ENCODE data around the gene SERHL2.
"Not testable (repeated sequence)": the region's sequence is repeated elsewhere in the genome, so short reads cannot be mapped to it uniquely, and the experiment has no call there.

Gene SERHL2

GRCh38 chr22:42577141-42577540 lies 23.4 kb downstream of the SERHL2 start:
- not testable (repeated sequence) for DNase-seq

- no peak for DNase-seq
Measured at GRCh38 chr22:42577623-42578240, 24.0 kb downstream of the SERHL2 start.

GRCh38 chr22:42580040-42580439 lies 26.3 kb downstream of the SERHL2 start:
- DNase-seq = not testable (repeated sequence)

GRCh38 chr22:42581194-42581761 lies 27.5 kb downstream of the SERHL2 start:
- not testable (repeated sequence) for DNase-seq

GRCh38 chr22:42581762-42582716 lies 28.3 kb downstream of the SERHL2 start:
- DNase-seq = peak; percentile 64

GRCh38 chr22:42582987-42583386 lies 29.2 kb downstream of the SERHL2 start:
- no peak for DNase-seq

- no peak for DNase-seq
Measured at GRCh38 chr22:42584364-42584940, 30.7 kb downstream of the SERHL2 start.

- no peak for DNase-seq
Measured at GRCh38 chr22:42585096-42585495, 31.3 kb downstream of the SERHL2 start.

GRCh38 chr22:42586381-42586780 lies 32.6 kb downstream of the SERHL2 start:
- DNase-seq = no peak

- no peak for DNase-seq
Measured at GRCh38 chr22:42587588-42588175, 33.9 kb downstream of the SERHL2 start.

GRCh38 chr22:42591987-42592386 lies 38.2 kb downstream of the SERHL2 start:
- no peak for DNase-seq

GRCh38 chr22:42595434-42595833 lies 41.7 kb downstream of the SERHL2 start:
- DNase-seq = no peak

- no peak for DNase-seq
Measured at GRCh38 chr22:42596336-42596735, 42.6 kb downstream of the SERHL2 start.

GRCh38 chr22:42596863-42597530 lies 43.2 kb downstream of the SERHL2 start:
- DNase-seq = no peak

GRCh38 chr22:42601879-42602465 lies 48.2 kb downstream of the SERHL2 start:
- DNase-seq = no peak

GRCh38 chr22:42602470-42602869 lies 48.7 kb downstream of the SERHL2 start:
- DNase-seq = no peak

GRCh38 chr22:42603427-42603826 lies 49.7 kb downstream of the SERHL2 start:
- DNase-seq = no peak

GRCh38 chr22:42604403-42604802 lies 50.6 kb downstream of the SERHL2 start:
- no peak for DNase-seq

GRCh38 chr22:42607641-42608040 lies 53.9 kb downstream of the SERHL2 start:
- DNase-seq = not testable (repeated sequence)

- DNase-seq = no peak
Measured at GRCh38 chr22:42608136-42608822, 54.5 kb downstream of the SERHL2 start.

GRCh38 chr22:42608823-42609361 lies 55.1 kb downstream of the SERHL2 start:
- no peak for DNase-seq

Measured in NCI-H1105 treated with DMSO at 0.1 percent for 48 hours (cell line).